HS-5 (cell line): Measurements from ENCODE around the gene HLA-F.

Experiments
- DNase-seq: peaks from one replicate; pipeline ENCODE4 v3.0.0-alpha.2; 2012; ENCODE audit warnings: low read depth

Gene HLA-F

GRCh38 chr6:29744131-29744530 is 20.9 kb downstream of the HLA-F start:
- no peak for DNase-seq

- DNase-seq = no peak
Observed at GRCh38 chr6:29744621-29745020, 21.4 kb downstream of the HLA-F start.

- no peak for DNase-seq
Observed at GRCh38 chr6:29745386-29745785, 22.2 kb downstream of the HLA-F start.

GRCh38 chr6:29745855-29746449 is 22.7 kb downstream of the HLA-F start:
- DNase-seq = no peak

GRCh38 chr6:29746846-29747687 is 23.8 kb downstream of the HLA-F start:
- DNase-seq = no peak

- no peak for DNase-seq
Observed at GRCh38 chr6:29747688-29748250, 24.5 kb downstream of the HLA-F start.

GRCh38 chr6:29748391-29749307 is 25.4 kb downstream of the HLA-F start:
- DNase-seq = peak; percentile 50

- DNase-seq = no peak
Observed at GRCh38 chr6:29749308-29749662, 26.1 kb downstream of the HLA-F start.

- no peak for DNase-seq
Observed at GRCh38 chr6:29749668-29750067, 26.4 kb downstream of the HLA-F start.

GRCh38 chr6:29750709-29751108 is 27.5 kb downstream of the HLA-F start:
- no peak for DNase-seq

- DNase-seq = no peak
Observed at GRCh38 chr6:29751480-29751879, 28.2 kb downstream of the HLA-F start.

- DNase-seq = peak; percentile 84
Observed at GRCh38 chr6:29752451-29753308, 29.4 kb downstream of the HLA-F start.

- no peak for DNase-seq
Observed at GRCh38 chr6:29753309-29753644, 30.0 kb downstream of the HLA-F start.

- no peak for DNase-seq
Observed at GRCh38 chr6:29755295-29755871, 32.1 kb downstream of the HLA-F start.

- no peak for DNase-seq
Observed at GRCh38 chr6:29757282-29757681, 34.0 kb downstream of the HLA-F start.

- no peak for DNase-seq
Observed at GRCh38 chr6:29757701-29758293, 34.6 kb downstream of the HLA-F start.

- no peak for DNase-seq
Observed at GRCh38 chr6:29758761-29759160, 35.5 kb downstream of the HLA-F start.

GRCh38 chr6:29759457-29759856 is 36.2 kb downstream of the HLA-F start:
- DNase-seq = no peak

GRCh38 chr6:29760328-29760727 is 37.1 kb downstream of the HLA-F start:
- DNase-seq = no peak

- DNase-seq = no peak
Observed at GRCh38 chr6:29762051-29762450, 38.8 kb downstream of the HLA-F start.

- no peak for DNase-seq
Observed at GRCh38 chr6:29762781-29763214, 39.6 kb downstream of the HLA-F start.
